HepG2 (cell line): ENCODE results near the gene MFAP2. TPM values are rescaled to one million over a fixed set of nuclear protein-coding genes. Genes with fewer than 3 reads are reported as not detected.

Experiments used
- ATAC-seq: fragments of 200-7000 bp; cut with Tn5 transposase; 3 replicates; pipeline ENCODE4 v1.9.1; 2020; ENCODE audit warnings: mild to moderate bottlenecking, moderate library complexity
- BruUV-seq: library from RNA; stranded (reverse); fragments of 400-500 nt; replicated peaks from 2 replicates; lab custom pipeline; 2021; lab: Mats Ljungman, UMichigan
- CTCF ChIA-PET: fragments of 300-600 bp; formaldehyde crosslinking; extraction: SDS; loops from one replicate; lab custom pipeline; 2021; ENCODE audit warnings: low total read pairs, inconsistent platforms, low intra/inter-chr PET ratio; lab: Yijun Ruan, JAX
- POLR2A ChIA-PET: fragments of 350-600 bp; sonication (Branson Sonifier 250); formaldehyde crosslinking; loops from one replicate; lab custom pipeline; 2020; ENCODE audit warnings: antibody characterized with exemption, inconsistent platforms; lab: Yijun Ruan, JAX
- DNase-seq: peaks from one replicate; pipeline ENCODE4 v3.0.0-alpha.2; 2015; ENCODE audit warnings: low spot score
- FAIRE-seq: peaks from 3 replicates; lab custom pipeline; 2011; peaks lifted over from hg19 to GRCh38; lab: Jason Lieb, UNC
- H2AFZ ChIP-seq: one replicate; pipeline ENCODE4 v1.6.1; 2011; ENCODE audit warnings: low read length, inconsistent platforms
- H3K27ac ChIP-seq: fragments of 300-600 bp; 3 replicates; pipeline ENCODE4 v1.8.0; 2011; ENCODE audit warnings: mixed run types, mild to moderate bottlenecking, mixed read lengths, low read length, inconsistent platforms; ENCODE audit not compliant: insufficient read depth; ENCODE audit errors: extremely low read length
- H3K27me3 ChIP-seq, 2 experiments: fragments of 200-600 bp in 1 of 2; 2 replicates in 1 of 2; 3 replicates in 1 of 2; pipeline versions ENCODE4 v1.6.0 to v1.8.0; 2011; ENCODE audit warnings: low read length in 2 of 2, mild to moderate bottlenecking in 2 of 2, moderate library complexity in 2 of 2, inconsistent platforms in 1 of 2; ENCODE audit not compliant: insufficient read depth in 2 of 2, control insufficient read depth in 1 of 2
- H3K36me3 ChIP-seq, 2 experiments: fragments of 200-600 bp in 1 of 2; replicated peaks in 1 of 2; 2 replicates in 1 of 2; 3 replicates in 1 of 2; pipeline versions ENCODE4 v1.5.1 to v1.8.0; 2011; ENCODE audit warnings: low read length in 2 of 2, inconsistent platforms in 1 of 2; ENCODE audit not compliant: insufficient read depth in 2 of 2, control insufficient read depth in 1 of 2
- H3K4me1 ChIP-seq: 2 replicates; pipeline ENCODE4 v1.5.1; 2012; ENCODE audit warnings: low read length, inconsistent platforms; ENCODE audit not compliant: insufficient read depth
- H3K4me2 ChIP-seq: 2 replicates; pipeline ENCODE4 v1.6.0; 2011; ENCODE audit warnings: low read depth, low read length, inconsistent platforms
- H3K4me3 ChIP-seq, 3 experiments: fragments of 200-600 bp in 1 of 3; sonication (generic), shearing (Covaris generic) in 1 of 3; replicated peaks in 1 of 3; 2 replicates each; pipeline ENCODE4 v1.5.1; 2011 to 2016; ENCODE audit warnings: low read length in 3 of 3, inconsistent platforms in 2 of 3, low read depth in 2 of 3, mild to moderate bottlenecking in 2 of 3, control low read depth in 1 of 3, mixed read lengths in 1 of 3; ENCODE audit not compliant: insufficient read depth in 1 of 3
- H3K79me2 ChIP-seq: one replicate; pipeline ENCODE4 v1.6.1; 2011; ENCODE audit warnings: low read length, inconsistent platforms; ENCODE audit not compliant: insufficient read depth
- H3K9ac ChIP-seq: 2 replicates; pipeline ENCODE4 v1.6.0; 2011; ENCODE audit warnings: mild to moderate bottlenecking, low read depth, low read length, inconsistent platforms; ENCODE audit not compliant: insufficient read depth
- H3K9me3 ChIP-seq: 2 replicates; pipeline ENCODE4 v1.5.1; 2012; ENCODE audit warnings: mild to moderate bottlenecking, low read length
- H4K20me1 ChIP-seq: 2 replicates; pipeline ENCODE4 v1.6.0; 2011; ENCODE audit warnings: inconsistent platforms, mild to moderate bottlenecking, low read length, moderate library complexity; ENCODE audit not compliant: insufficient read depth
- HNRNPL ChIP-seq: fragments of 200-400 bp; formaldehyde crosslinking; IDR thresholded peaks from 2 replicates; pipeline ENCODE4 v1.6.1; 2017; ENCODE audit warnings: mild to moderate bottlenecking, low read depth, low read length
- TP53 ChIP-seq: sonication (generic); formaldehyde crosslinking; conservative IDR thresholded peaks from 2 replicates; pipeline ENCODE4 v1.4.0; 2020; ENCODE audit warnings: missing genetic modification reagents
- ZBTB3 ChIP-seq: sonication (generic); formaldehyde crosslinking; IDR thresholded peaks from 2 replicates; pipeline ENCODE4 v1.4.0; 2020; ENCODE audit warnings: low read depth, mild to moderate bottlenecking, moderate library complexity, missing genetic modification reagents, borderline replicate concordance
- ZBTB38 ChIP-seq: sonication (generic); formaldehyde crosslinking; IDR thresholded peaks from 2 replicates; pipeline ENCODE4 v1.5.1; 2020; ENCODE audit warnings: mild to moderate bottlenecking, missing genetic modification reagents
- ZFY ChIP-seq: sonication (generic); formaldehyde crosslinking; IDR thresholded peaks from 2 replicates; pipeline ENCODE4 v1.4.0; 2020; ENCODE audit warnings: missing genetic modification reagents
- WGBS: methylation state at CpG from one replicate; pipeline ENCODE4 v1.1.6; 2017; ENCODE audit warnings: low lambda C conversion rate; 5-methylcytosine and 5-hydroxymethylcytosine counted together
- in situ Hi-C: cut with HindIII; loops from 2 replicates; pipeline ENCODE4 v1.10.0; 2017; ENCODE audit warnings: low pct_unique_long_range_greater_than_20kb; ENCODE audit not compliant: extremely low pct_ligation_motif_present
- intact Hi-C: fragments of 100-400 bp; cut with micrococcal nuclease; formaldehyde crosslinking; loops from one replicate; pipeline ENCODE4 v1.10.0; 2022; ENCODE audit not compliant: unreplicated experiment
- polyA plus RNA-seq, 8 experiments: library from polyadenylated mRNA; depleted of rRNA in 3 of 8; stranded (reverse) in 7 of 8; unstranded in 1 of 8; fragments of >200 nt; fragmentation: Illumina TruSeq in 4 of 8; extraction: Trizol in 4 of 8; gene quantifications; 2 replicates each; pipeline versions ENCODE4 v1.2.1 to v1.2.3, GENCODE V29; 2011 to 2016; ENCODE audit warnings: low read depth in 4 of 8, missing spikeins in 1 of 8, mixed read lengths in 1 of 8; ENCODE audit not compliant: insufficient read depth in 1 of 8
- total RNA-seq, 5 experiments: library from RNA; depleted of rRNA; stranded (reverse); fragments of >200 nt; fragmentation: Illumina TruSeq; extraction: Trizol; gene quantifications; 2 replicates each; pipeline ENCODE4 v1.2.3, GENCODE V29; 2016; ENCODE audit warnings: low read depth in 1 of 5
- TF ChIP-seq, protein P1 (sequence below): sonication (generic); formaldehyde crosslinking; IDR thresholded peaks from 2 replicates; pipeline ENCODE4 v1.5.0; 2020; ENCODE audit warnings: mild to moderate bottlenecking, missing genetic modification reagents, moderate library complexity
- TF ChIP-seq, protein P2 (sequence below): sonication (generic); formaldehyde crosslinking; IDR thresholded peaks from 2 replicates; pipeline ENCODE4 v1.4.0; 2020; ENCODE audit warnings: missing genetic modification reagents

Gene MFAP2
- total and polyA plus RNA-seq, 2 of the 13 experiments (the other 11 are each of a cell fraction or from before 2014, with no cell fraction given): 1.1 to 1.4 TPM

- POLR2A ChIA-PET: no interaction called here
- in situ Hi-C loops (no loop called here), intact Hi-C loops (no loop called here)
- no peak for FAIRE-seq
- no TSS peak for BruUV-seq
- Histone ChIP-seq H4K20me1 (no peaks in the 10 kb centered on the region), H3K9me3 (no peaks in the 10 kb centered on the region), H3K27me3 (no peaks in the 10 kb centered on the region; a peak in 1 of 5 replicates), H3K9ac (no peak overlapping the region), H3K27ac (no peak overlapping the region), H3K36me3 (no peaks in the 10 kb centered on the region), H3K4me1 (peaks cover 20% of the 10 kb centered on the region), H3K79me2 (no peaks in the 10 kb centered on the region), H2AFZ (no peak overlapping the region), H3K4me3 (no peak overlapping the region), H3K4me2 (no peak overlapping the region)
- no peak for DNase-seq
- TF ChIP-seq HNRNPL (0 out of 2 replicates have a peak, but pooled peaks have one; percentile 36), TP53 (CRISPR knock-in tag) (no peak), ZFY (no peak), ZBTB3 (no peak), ZBTB38 (CRISPR knock-in tag) (peak; percentile 42; the same call in 1 of the 2 replicates)
- TF ChIP-seq, protein P1, sequence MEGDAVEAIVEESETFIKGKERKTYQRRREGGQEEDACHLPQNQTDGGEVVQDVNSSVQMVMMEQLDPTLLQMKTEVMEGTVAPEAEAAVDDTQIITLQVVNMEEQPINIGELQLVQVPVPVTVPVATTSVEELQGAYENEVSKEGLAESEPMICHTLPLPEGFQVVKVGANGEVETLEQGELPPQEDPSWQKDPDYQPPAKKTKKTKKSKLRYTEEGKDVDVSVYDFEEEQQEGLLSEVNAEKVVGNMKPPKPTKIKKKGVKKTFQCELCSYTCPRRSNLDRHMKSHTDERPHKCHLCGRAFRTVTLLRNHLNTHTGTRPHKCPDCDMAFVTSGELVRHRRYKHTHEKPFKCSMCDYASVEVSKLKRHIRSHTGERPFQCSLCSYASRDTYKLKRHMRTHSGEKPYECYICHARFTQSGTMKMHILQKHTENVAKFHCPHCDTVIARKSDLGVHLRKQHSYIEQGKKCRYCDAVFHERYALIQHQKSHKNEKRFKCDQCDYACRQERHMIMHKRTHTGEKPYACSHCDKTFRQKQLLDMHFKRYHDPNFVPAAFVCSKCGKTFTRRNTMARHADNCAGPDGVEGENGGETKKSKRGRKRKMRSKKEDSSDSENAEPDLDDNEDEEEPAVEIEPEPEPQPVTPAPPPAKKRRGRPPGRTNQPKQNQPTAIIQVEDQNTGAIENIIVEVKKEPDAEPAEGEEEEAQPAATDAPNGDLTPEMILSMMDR (CRISPR knock-in tag): peak; percentile 67
- TF ChIP-seq, protein P2, sequence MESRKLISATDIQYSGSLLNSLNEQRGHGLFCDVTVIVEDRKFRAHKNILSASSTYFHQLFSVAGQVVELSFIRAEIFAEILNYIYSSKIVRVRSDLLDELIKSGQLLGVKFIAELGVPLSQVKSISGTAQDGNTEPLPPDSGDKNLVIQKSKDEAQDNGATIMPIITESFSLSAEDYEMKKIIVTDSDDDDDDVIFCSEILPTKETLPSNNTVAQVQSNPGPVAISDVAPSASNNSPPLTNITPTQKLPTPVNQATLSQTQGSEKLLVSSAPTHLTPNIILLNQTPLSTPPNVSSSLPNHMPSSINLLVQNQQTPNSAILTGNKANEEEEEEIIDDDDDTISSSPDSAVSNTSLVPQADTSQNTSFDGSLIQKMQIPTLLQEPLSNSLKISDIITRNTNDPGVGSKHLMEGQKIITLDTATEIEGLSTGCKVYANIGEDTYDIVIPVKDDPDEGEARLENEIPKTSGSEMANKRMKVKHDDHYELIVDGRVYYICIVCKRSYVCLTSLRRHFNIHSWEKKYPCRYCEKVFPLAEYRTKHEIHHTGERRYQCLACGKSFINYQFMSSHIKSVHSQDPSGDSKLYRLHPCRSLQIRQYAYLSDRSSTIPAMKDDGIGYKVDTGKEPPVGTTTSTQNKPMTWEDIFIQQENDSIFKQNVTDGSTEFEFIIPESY (CRISPR knock-in tag): peak; percentile 62; the same call in 1 of the 2 replicates
- WGBS: 100% methylated on average over 1 of the region's 16 CpGs
- CTCF ChIA-PET: no interaction called here
- peak; percentile 70 for ATAC-seq
Observed at GRCh38 chr1:16986962-16987361, 6.5 kb upstream of the MFAP2 start.
